Measurements from ENCODE around the gene KREMEN1.
A peak's percentile ranks its signal among the peaks of the same experiment; 100 is the strongest.

DNA sequence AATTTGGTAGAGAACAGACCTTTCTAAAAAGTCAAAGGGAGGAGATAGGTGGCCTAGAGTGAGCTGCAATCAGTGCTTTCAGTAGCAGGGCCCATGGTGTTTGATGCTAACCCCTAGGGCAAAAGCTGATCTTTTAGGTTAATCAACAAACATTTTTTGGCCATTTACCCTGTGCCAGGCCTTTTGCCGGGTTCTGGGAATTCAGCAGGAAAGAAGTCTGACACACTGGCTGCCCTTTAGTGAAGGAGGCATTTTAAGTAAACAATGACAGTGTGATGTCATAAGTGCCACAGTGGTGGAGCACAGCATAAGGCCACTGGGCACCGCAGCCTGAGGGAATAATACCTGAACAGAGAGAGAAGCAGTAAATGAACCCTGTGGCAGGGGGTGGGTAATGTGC lies 40.3 kb upstream of the KREMEN1 start:
- TF ChIP-seq, protein P1, sequence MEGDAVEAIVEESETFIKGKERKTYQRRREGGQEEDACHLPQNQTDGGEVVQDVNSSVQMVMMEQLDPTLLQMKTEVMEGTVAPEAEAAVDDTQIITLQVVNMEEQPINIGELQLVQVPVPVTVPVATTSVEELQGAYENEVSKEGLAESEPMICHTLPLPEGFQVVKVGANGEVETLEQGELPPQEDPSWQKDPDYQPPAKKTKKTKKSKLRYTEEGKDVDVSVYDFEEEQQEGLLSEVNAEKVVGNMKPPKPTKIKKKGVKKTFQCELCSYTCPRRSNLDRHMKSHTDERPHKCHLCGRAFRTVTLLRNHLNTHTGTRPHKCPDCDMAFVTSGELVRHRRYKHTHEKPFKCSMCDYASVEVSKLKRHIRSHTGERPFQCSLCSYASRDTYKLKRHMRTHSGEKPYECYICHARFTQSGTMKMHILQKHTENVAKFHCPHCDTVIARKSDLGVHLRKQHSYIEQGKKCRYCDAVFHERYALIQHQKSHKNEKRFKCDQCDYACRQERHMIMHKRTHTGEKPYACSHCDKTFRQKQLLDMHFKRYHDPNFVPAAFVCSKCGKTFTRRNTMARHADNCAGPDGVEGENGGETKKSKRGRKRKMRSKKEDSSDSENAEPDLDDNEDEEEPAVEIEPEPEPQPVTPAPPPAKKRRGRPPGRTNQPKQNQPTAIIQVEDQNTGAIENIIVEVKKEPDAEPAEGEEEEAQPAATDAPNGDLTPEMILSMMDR (IDR thresholded peaks at IDR 0.05): no peak
- TF ChIP-seq POLR2AphosphoS5 (IDR thresholded peaks at IDR 0.05) (peak in 1 of 3 donors; percentile 58), EP300 (IDR thresholded peaks at IDR 0.05) (no peak)
